ENCODE measurements around the gene LYZ.

LYZ gene

GRCh38 chr12:69321351-69321750 is 26.8 kb upstream of the LYZ start:
- no peak for DNase-seq (ENCODE audit: extremely low read depth, low read depth)
- TF ChIP-seq CTCF (IDR thresholded peaks at IDR 0.05; ENCODE audit: low read depth, low read length), result no peak

- no peak for TF ChIP-seq CTCF (IDR thresholded peaks at IDR 0.05; ENCODE audit: low read depth, low read length)
- no peak for DNase-seq (ENCODE audit: extremely low read depth, low read depth)
Measured at GRCh38 chr12:69324797-69325466, 23.2 kb upstream of the LYZ start.

GRCh38 chr12:69328426-69328825 is 19.8 kb upstream of the LYZ start:
- no peak for TF ChIP-seq CTCF (IDR thresholded peaks at IDR 0.05; ENCODE audit: low read depth, low read length)

GRCh38 chr12:69329669-69330428 is 18.3 kb upstream of the LYZ start:
- no peak for TF ChIP-seq CTCF (IDR thresholded peaks at IDR 0.05; ENCODE audit: low read depth, low read length)
- DNase-seq (ENCODE audit: extremely low read depth, low read depth), result no peak

More at GRCh38 chr12:69328426-69328825, 19.8 kb upstream of the LYZ start:
- DNase-seq (ENCODE audit: extremely low read depth, low read depth), result no peak

DNA sequence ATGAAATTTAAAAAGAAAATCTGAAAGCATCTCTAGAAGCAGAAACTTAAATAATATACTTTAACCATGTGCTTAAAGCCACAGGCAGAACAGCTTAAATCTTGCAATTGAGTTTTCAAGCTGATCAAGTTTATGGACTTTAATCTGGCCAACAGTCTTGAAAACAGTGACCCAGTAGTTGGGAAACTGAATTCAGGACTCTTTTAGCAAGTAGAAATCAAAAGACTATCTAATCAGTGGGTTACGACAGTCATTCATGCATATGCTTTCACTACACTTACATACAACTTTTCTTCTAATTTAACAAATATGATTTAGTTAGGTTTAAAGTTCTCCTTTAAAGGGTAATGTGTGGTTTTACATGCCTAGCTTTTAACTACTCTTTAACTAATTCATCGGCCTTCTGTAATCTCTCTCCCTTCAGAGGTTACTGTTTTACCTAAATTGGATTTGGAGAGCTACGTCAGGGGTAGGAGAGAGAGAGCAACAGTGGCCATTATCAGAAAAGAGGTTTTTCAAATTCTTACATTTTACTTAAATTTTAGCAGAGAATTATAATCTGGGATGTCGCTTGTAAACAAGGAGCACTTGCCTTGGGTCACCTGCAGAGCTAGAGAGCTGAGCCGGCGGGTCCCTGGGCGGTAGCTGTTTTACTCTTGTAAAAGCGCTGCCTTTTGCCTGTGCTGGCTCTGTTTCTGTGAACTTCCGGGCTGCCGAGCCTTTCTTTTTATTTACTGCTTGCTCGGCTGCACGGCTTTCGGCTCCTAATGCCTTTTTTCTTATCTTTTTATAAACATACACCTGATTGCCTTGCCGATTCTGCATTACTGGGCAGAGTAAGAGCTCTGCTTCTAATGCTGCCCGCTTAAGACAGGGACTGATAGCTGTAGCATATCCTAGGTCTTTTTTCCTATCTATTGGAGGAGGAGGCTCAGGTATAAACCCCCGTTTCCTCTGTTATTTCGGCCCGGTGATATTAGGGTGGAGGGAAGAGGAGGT is 17.4 kb upstream of the LYZ start:
- DNase-seq (ENCODE audit: extremely low read depth, low read depth), result no peak
- TF ChIP-seq CTCF (IDR thresholded peaks at IDR 0.05; ENCODE audit: low read depth, low read length), result no peak

DNA sequence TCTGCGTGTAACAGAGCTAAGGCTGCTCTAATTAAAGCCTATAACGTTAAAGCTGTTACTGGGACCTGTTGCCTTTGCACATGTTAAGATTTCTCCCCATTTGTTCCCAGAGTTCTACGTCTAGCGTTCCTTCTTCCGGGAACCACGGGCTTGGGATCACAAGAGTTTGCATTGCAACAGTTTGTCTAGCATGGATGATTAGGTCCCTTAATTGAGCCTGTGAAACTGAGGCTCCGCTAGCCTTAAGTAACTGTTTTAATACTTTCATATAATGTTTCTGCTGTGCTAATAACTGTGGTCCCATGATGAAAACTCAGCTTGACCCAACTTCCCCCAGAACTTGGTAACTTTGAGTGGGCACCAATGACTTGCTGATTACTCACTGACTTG is 16.7 kb upstream of the LYZ start:
- no peak for TF ChIP-seq CTCF (IDR thresholded peaks at IDR 0.05; ENCODE audit: low read depth, low read length)

More for the DNA sequence above, 16.7 kb upstream of the LYZ start:
- no peak for DNase-seq (ENCODE audit: extremely low read depth, low read depth)
